Neuronal stem cell (in vitro differentiated cells): ENCODE measurements around the gene GZMM.

Source experiments
- DNase-seq: peaks from one replicate; pipeline ENCODE4 v3.0.0-alpha.2; 2013; ENCODE audit warnings: low spot score
- H2AFZ ChIP-seq: one replicate; pipeline ENCODE4 v1.6.1; 2013; ENCODE audit warnings: mild to moderate bottlenecking, low read length, inconsistent platforms
- H2AK5ac ChIP-seq: 2 replicates; pipeline ENCODE4 v1.6.1; 2013; ENCODE audit warnings: low read depth, mild to moderate bottlenecking, inconsistent platforms, low read length, moderate library complexity, mixed read lengths
- H2BK120ac ChIP-seq: 2 replicates; pipeline ENCODE4 v1.6.1; 2013; ENCODE audit warnings: low read depth, mild to moderate bottlenecking, inconsistent platforms, low read length, moderate library complexity, mixed read lengths
- H2BK12ac ChIP-seq: one replicate; pipeline ENCODE4 v1.6.1; 2013; ENCODE audit warnings: low read length, inconsistent platforms
- H2BK15ac ChIP-seq: 2 replicates; pipeline ENCODE4 v1.6.1; 2013; ENCODE audit warnings: mild to moderate bottlenecking, low read length, inconsistent platforms, mixed read lengths
- H2BK5ac ChIP-seq: one replicate; pipeline ENCODE4 v1.6.1; 2013; ENCODE audit warnings: inconsistent platforms, mild to moderate bottlenecking, low read length, moderate library complexity
- H3K14ac ChIP-seq: one replicate; pipeline ENCODE4 v1.6.1; 2013; ENCODE audit warnings: low read length, inconsistent platforms
- H3K18ac ChIP-seq: 2 replicates; pipeline ENCODE4 v1.6.1; 2013; ENCODE audit warnings: low read length, inconsistent platforms
- H3K23ac ChIP-seq: 2 replicates; pipeline ENCODE4 v1.6.1; 2013; ENCODE audit warnings: low read depth, mild to moderate bottlenecking, mixed read lengths, low read length, inconsistent platforms; ENCODE audit not compliant: poor library complexity
- H3K27ac ChIP-seq: replicated peaks from 3 replicates; pipeline ENCODE4 v1.5.1; 2013; ENCODE audit warnings: low read length, inconsistent platforms
- H3K27me3 ChIP-seq, 3 experiments: 2 replicates each; pipeline ENCODE4 v1.6.1; 2013; ENCODE audit warnings: low read length in 3 of 3, mild to moderate bottlenecking in 2 of 3, inconsistent platforms in 1 of 3, low read depth in 1 of 3, mixed read lengths in 1 of 3, moderate library complexity in 1 of 3; ENCODE audit not compliant: control insufficient read depth in 3 of 3, insufficient read depth in 3 of 3
- H3K36me3 ChIP-seq, 2 donors: replicated peaks in 1 of 2; 2 replicates each; pipeline ENCODE4 v1.6.1; 2013; ENCODE audit warnings: low read length in 2 of 2; ENCODE audit not compliant: control insufficient read depth in 2 of 2, insufficient read depth in 2 of 2
- H3K4ac ChIP-seq: 2 replicates; pipeline ENCODE4 v1.6.1; 2013; ENCODE audit warnings: inconsistent platforms, mild to moderate bottlenecking, low read length, moderate library complexity
- H3K4me1 ChIP-seq, 2 donors: 1 replicate in 1 of 2; 2 replicates in 1 of 2; pipeline ENCODE4 v1.6.1; 2013; ENCODE audit warnings: low read length in 2 of 2, low read depth in 1 of 2; ENCODE audit not compliant: control insufficient read depth in 2 of 2, insufficient read depth in 1 of 2
- H3K4me2 ChIP-seq: one replicate; pipeline ENCODE4 v1.6.1; 2013; ENCODE audit warnings: mild to moderate bottlenecking, low read length, inconsistent platforms; ENCODE audit not compliant: insufficient read depth, poor library complexity, severe bottlenecking
- H3K4me3 ChIP-seq, 2 donors: 2 replicates each; pipeline ENCODE4 v1.5.1; 2013; ENCODE audit warnings: low read length in 2 of 2, mild to moderate bottlenecking in 2 of 2, inconsistent platforms in 1 of 2, moderate library complexity in 1 of 2
- H3K79me1 ChIP-seq: one replicate; pipeline ENCODE4 v1.6.1; 2013; ENCODE audit warnings: low read depth, mild to moderate bottlenecking, inconsistent platforms, low read length, moderate library complexity
- H3K9ac ChIP-seq: one replicate; pipeline ENCODE4 v1.6.1; 2013; ENCODE audit warnings: mild to moderate bottlenecking, low read depth, low read length, inconsistent platforms; ENCODE audit not compliant: poor library complexity
- H3K9me3 ChIP-seq, 2 donors: replicated peaks in 1 of 2; 2 replicates each; pipeline versions ENCODE3 to v1.6.1; 2013; ENCODE audit warnings: low read length in 2 of 2, mild to moderate bottlenecking in 2 of 2, inconsistent platforms in 1 of 2, low read depth in 1 of 2, mixed read lengths in 1 of 2, moderate library complexity in 1 of 2; ENCODE audit not compliant: control insufficient read depth in 2 of 2, insufficient read depth in 1 of 2
- H4K8ac ChIP-seq: one replicate; pipeline ENCODE4 v1.6.1; 2013; ENCODE audit warnings: low read depth, mild to moderate bottlenecking, inconsistent platforms, low read length, moderate library complexity
- H4K91ac ChIP-seq: one replicate; pipeline ENCODE4 v1.6.1; 2013; ENCODE audit warnings: low read length, low read depth, mild to moderate bottlenecking, inconsistent platforms; ENCODE audit not compliant: poor library complexity
- WGBS, 2 donors: extraction: QIAGEN DNeasy Blood & Tissue Kit; methylation state at CpG; one replicate each; pipeline ENCODE4 v1.1.7; 2013; ENCODE audit warnings: missing lambda C conversion rate in 2 of 2, mixed read lengths in 1 of 2; ENCODE audit not compliant: insufficient read length in 2 of 2, insufficient replicate concordance in 1 of 2; ENCODE audit errors: extremely low coverage in 2 of 2; 5-methylcytosine and 5-hydroxymethylcytosine counted together

The GZMM gene

GRCh38 chr19:531009-531752 is 12.7 kb upstream of the GZMM start:
- peak overlapping the region; percentile 99 for H2BK5ac ChIP-seq
- H3K79me1 ChIP-seq = peaks cover 37% of the 10 kb centered on the region
- peak overlapping the region; percentile 97 for H3K27ac ChIP-seq
- H3K9ac ChIP-seq = peak overlapping the region; percentile 97
- peak overlapping the region; percentile 97 for H2AFZ ChIP-seq
- no peaks in the 10 kb centered on the region for H3K9me3 ChIP-seq
- no peaks in the 10 kb centered on the region for H3K27me3 ChIP-seq
- H3K4ac ChIP-seq = no peak overlapping the region
- H4K91ac ChIP-seq = peak overlapping the region; percentile 72
- peak overlapping the region; percentile 99 for H3K23ac ChIP-seq
- peaks cover 11 to 12% of the 10 kb centered on the region in 2 donors for H3K4me1 ChIP-seq
- H2BK15ac ChIP-seq = no peak overlapping the region
- H2BK12ac ChIP-seq = peak overlapping the region; percentile 99
- H3K18ac ChIP-seq = peak overlapping the region; percentile 100
- DNase-seq = peak; percentile 89
- WGBS, 2 donors = no CpG with 5 or more reads among the region's 103 CpGs
- H2BK120ac ChIP-seq = peak overlapping the region; percentile 91
- H2AK5ac ChIP-seq = peak overlapping the region; percentile 95
- H3K36me3 ChIP-seq = peaks cover 12 to 26% of the 10 kb centered on the region in 2 donors
- H3K4me2 ChIP-seq = peak overlapping the region; percentile 86
- H3K4me3 ChIP-seq = peak overlapping the region; percentile 97
- H4K8ac ChIP-seq = no peak overlapping the region
- H3K14ac ChIP-seq = peak overlapping the region; percentile 71

- Histone ChIP-seq H3K14ac (peak within 1 kb of the TSS; percentile 71), H4K8ac (peak within 1 kb of the TSS; percentile 65), H3K36me3 (peaks cover 20 to 34% of the 10 kb centered on the region in 2 donors), H3K18ac (peak within 1 kb of the TSS; percentile 100), H2BK5ac (peak within 1 kb of the TSS; percentile 99), H3K9ac (peak within 1 kb of the TSS; percentile 97), H3K4me1 (peaks cover 11 to 12% of the 10 kb centered on the region in 2 donors), H3K9me3 (no peaks in the 10 kb centered on the region), H3K23ac (peak within 1 kb of the TSS; percentile 99), H2AFZ (peak within 1 kb of the TSS; percentile 97), H3K4me2 (peak within 1 kb of the TSS; percentile 98), H3K27ac (peak within 1 kb of the TSS; percentile 97), H2BK120ac (peak within 1 kb of the TSS; percentile 91), H4K91ac (peak within 1 kb of the TSS; percentile 72), H3K4ac (peak within 1 kb of the TSS; percentile 23), H3K79me1 (peaks cover 43% of the 10 kb centered on the region), H2BK12ac (peak within 1 kb of the TSS; percentile 99), H3K27me3 (no peaks in the 10 kb centered on the region), H2BK15ac (peak within 1 kb of the TSS; percentile 89), H2AK5ac (peak within 1 kb of the TSS; percentile 99), H3K4me3 (peak within 1 kb of the TSS; percentile 97)
- WGBS, 2 donors = no CpG with 5 or more reads among the region's 84 CpGs
- no peak for DNase-seq
Observed at GRCh38 chr19:531753-532560, 11.9 kb upstream of the GZMM start, which contains the start of gene CDC34. Gene CDC34 (plus strand): TSS chr19:531760. CDS start chr19:531932, 172 bp downstream.

GRCh38 chr19:532561-533363 is 11.1 kb upstream of the GZMM start:
- Histone ChIP-seq H3K23ac (peak overlapping the region; percentile 99), H2BK15ac (peak overlapping the region; percentile 89)

More at GRCh38 chr19:532561-533363, 11.1 kb upstream of the GZMM start:
- peaks cover 45% of the 10 kb centered on the region for H3K79me1 ChIP-seq
- peak overlapping the region; percentile 96 for H2BK5ac ChIP-seq
- peak overlapping the region; percentile 63 for H3K14ac ChIP-seq
- H3K9me3 ChIP-seq = no peaks in the 10 kb centered on the region
- no peak overlapping the region for H2BK12ac ChIP-seq
- peak overlapping the region; percentile 72 for H3K27ac ChIP-seq
- WGBS, 2 donors = no CpG with 5 or more reads among the region's 47 CpGs
- no peak overlapping the region for H4K91ac ChIP-seq
- H3K4ac ChIP-seq = no peak overlapping the region
- H2AFZ ChIP-seq = peak overlapping the region; percentile 43
- peak overlapping the region; percentile 97 for H3K4me3 ChIP-seq
- peak overlapping the region; percentile 99 for H2AK5ac ChIP-seq
- peaks cover 11 to 12% of the 10 kb centered on the region in 2 donors for H3K4me1 ChIP-seq
- peak overlapping the region; percentile 97 for H3K9ac ChIP-seq
- H4K8ac ChIP-seq = peak overlapping the region; percentile 65
- peaks cover 22 to 39% of the 10 kb centered on the region in 2 donors for H3K36me3 ChIP-seq
- peak overlapping the region; percentile 97 for H3K18ac ChIP-seq
- H2BK120ac ChIP-seq = no peak overlapping the region
- DNase-seq = no peak
- no peaks in the 10 kb centered on the region for H3K27me3 ChIP-seq
- H3K4me2 ChIP-seq = peak overlapping the region; percentile 98
